Amniotic epithelial cell (primary cell): Measurements from ENCODE around the gene ACD.

Experiments
- DNase-seq: peaks from one replicate; pipeline ENCODE4 v3.0.0-alpha.2; 2010; ENCODE audit warnings: low read depth

The ACD gene

GRCh38 chr16:67647681-67648080 is 12.4 kb downstream of the ACD start:
- DNase-seq = no peak

- DNase-seq = no peak
These were observed 12.9 kb downstream of the ACD start for GRCh38 chr16:67647111-67647651.

DNA sequence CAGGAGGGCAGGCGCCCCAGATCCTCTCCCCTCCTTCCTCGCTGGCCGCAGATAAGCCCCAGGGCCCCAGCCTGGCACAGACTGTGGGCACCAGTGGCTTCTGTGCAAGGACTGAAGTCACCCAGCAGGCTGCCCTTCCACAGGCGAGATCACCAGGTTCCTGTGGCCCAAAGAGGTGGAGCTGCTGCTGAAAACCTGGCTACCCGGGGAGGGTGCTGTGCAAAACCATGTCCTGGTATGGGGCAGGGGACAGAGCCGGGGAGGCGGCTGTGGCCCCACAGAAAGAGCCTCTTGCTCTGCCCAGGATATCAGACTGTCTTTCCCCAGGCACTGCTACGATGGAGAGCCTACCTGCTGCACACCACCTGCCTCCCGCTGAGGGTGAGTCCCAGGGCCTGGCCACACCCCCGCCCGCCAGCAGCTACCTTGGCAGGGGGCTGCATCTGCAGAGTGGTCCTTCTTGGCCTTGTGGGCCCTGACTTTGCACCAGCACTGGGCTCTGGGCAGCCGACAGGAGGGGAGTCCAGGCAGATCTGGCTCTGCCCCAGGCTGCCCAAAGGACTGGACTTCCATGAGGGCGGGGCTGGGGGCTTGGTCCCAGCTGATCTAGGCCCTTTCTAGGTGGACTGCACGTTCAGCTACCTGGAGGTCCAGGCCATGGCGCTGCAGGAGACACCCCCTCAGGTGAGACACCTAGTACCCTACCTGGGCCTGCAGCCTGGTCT is 14.5 kb downstream of the ACD start:
- no peak for DNase-seq

DNA sequence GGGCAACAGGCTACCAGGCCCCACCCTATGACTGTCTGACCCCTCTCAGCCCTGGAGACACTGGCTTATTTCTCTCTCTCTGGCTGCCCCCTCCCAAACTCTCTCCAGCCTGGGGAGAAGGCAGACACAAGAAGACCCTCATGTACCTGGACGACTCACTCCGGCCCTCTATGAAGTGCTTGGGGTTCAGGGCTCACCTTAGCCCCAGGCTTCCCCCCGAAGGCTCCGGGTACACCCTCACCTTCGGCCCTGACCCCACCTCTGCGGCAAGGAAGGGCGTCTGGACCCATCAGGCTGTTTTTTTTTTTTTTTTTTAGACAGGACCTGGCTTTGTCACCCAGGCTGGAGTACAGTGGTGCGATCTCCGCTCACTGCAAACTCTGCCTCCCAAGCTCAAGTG is 16.0 kb downstream of the ACD start:
- no peak for DNase-seq

GRCh38 chr16:67641779-67642708 is 18.0 kb downstream of the ACD start:
- no peak for DNase-seq

DNA sequence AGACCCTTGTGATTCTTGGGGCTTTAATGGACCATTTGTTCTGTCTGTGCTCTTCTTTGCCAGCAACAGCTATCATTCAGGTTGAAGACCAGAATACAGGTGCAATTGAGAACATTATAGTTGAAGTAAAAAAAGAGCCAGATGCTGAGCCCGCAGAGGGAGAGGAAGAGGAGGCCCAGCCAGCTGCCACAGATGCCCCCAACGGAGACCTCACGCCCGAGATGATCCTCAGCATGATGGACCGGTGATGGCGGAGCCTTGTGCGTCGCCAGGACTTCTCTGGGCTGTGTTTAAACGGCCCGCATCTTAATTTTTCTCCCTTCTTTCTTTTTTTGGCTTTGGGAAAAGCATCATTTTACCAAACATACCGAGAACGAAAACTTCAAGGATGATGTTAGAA is 22.4 kb downstream of the ACD start:
- DNase-seq = no peak

GRCh38 chr16:67636713-67637112 is 23.3 kb downstream of the ACD start:
- no peak for DNase-seq

GRCh38 chr16:67632415-67633172 is 27.5 kb downstream of the ACD start:
- peak; percentile 81 for DNase-seq

DNA sequence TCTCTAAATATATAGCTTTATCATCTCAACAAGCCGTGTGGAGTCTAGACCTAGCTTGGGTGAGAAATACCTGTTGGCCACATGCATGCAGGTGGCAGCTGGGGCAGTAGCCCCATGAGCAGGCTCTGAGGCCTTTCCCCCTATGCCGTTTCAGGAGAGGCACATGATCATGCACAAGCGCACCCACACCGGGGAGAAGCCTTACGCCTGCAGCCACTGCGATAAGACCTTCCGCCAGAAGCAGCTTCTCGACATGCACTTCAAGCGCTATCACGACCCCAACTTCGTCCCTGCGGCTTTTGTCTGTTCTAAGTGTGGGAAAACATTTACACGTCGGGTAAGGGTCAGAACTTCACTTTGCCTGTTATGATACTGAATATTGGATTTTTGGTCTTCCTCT is 31.8 kb downstream of the ACD start:
- DNase-seq = no peak

GRCh38 chr16:67613808-67614207 is 46.3 kb downstream of the ACD start:
- peak; percentile 10 for DNase-seq

- no peak for DNase-seq
These were observed 51.7 kb downstream of the ACD start for GRCh38 chr16:67608364-67608763.
